Epithelial cell of proximal tubule (primary cell): ENCODE results near the gene MBP. TPM values are rescaled to one million over a fixed set of nuclear protein-coding genes. Genes with fewer than 3 reads are reported as not detected.

Experiments
- DNase-seq: peaks from one replicate; pipeline ENCODE4 v3.0.0-alpha.2; 2011; ENCODE audit warnings: low read depth
- H3K4me3 ChIP-seq: 2 replicates; pipeline ENCODE4 v1.5.1; 2011; ENCODE audit warnings: low read depth, mild to moderate bottlenecking, low read length
- CTCF ChIP-seq: conservative IDR thresholded peaks from 2 replicates; pipeline ENCODE4 v1.5.1; 2012; ENCODE audit warnings: low read depth, mild to moderate bottlenecking, low read length
- total RNA-seq: library from RNA; depleted of rRNA; stranded (reverse); fragments of >200 nt; gene quantifications from 2 replicates; pipeline ENCODE4 v1.2.3, GENCODE V29; 2015

MBP gene
- total RNA-seq, 1 donor from 2014 or later = 19.1 TPM

- DNase-seq = no peak
- H3K4me3 ChIP-seq = no peak overlapping the region
- TF ChIP-seq CTCF = no peak
Measured at GRCh38 chr18:76979906-76980305, 152.7 kb downstream of the MBP start.

- H3K4me3 ChIP-seq = no peak overlapping the region
- no peak for TF ChIP-seq CTCF
- no peak for DNase-seq
Measured at GRCh38 chr18:76979111-76979751, 153.4 kb downstream of the MBP start.

GRCh38 chr18:76978616-76979015, 154.0 kb downstream of the MBP start:
- no peak overlapping the region for H3K4me3 ChIP-seq
- no peak for TF ChIP-seq CTCF

GRCh38 chr18:76977684-76978232, 154.8 kb downstream of the MBP start:
- TF ChIP-seq CTCF = no peak

More at GRCh38 chr18:76978616-76979015, 154.0 kb downstream of the MBP start:
- DNase-seq = no peak

GRCh38 chr18:76977108-76977621, 155.4 kb downstream of the MBP start:
- DNase-seq = no peak
- no peak for TF ChIP-seq CTCF
- no peak overlapping the region for H3K4me3 ChIP-seq

More at GRCh38 chr18:76977684-76978232, 154.8 kb downstream of the MBP start:
- DNase-seq = no peak
- no peak overlapping the region for H3K4me3 ChIP-seq

- no peak for DNase-seq
- H3K4me3 ChIP-seq = no peak overlapping the region
- TF ChIP-seq CTCF = no peak
Measured at GRCh38 chr18:76975577-76976110, 156.9 kb downstream of the MBP start.
